Testis (tissue), 3 donors: ENCODE results near the gene ZNF224. TPM values are rescaled to one million over a fixed set of nuclear protein-coding genes. Genes with fewer than 3 reads are reported as not detected.
A peak's percentile ranks its signal among the peaks of the same experiment; 100 is the strongest.

Experiments
- DNase-seq: peaks from one replicate; pipeline ENCODE4 v3.0.0-alpha.2; 2019
- H3K27ac ChIP-seq, 2 donors: fragments of 200-600 bp; sonication (generic); one replicate each; pipeline ENCODE4 v1.5.1; 2019
- H3K27me3 ChIP-seq: fragments of 200-600 bp; sonication (generic); one replicate; pipeline ENCODE4 v1.5.1; 2019
- H3K36me3 ChIP-seq: fragments of 200-600 bp; sonication (generic); one replicate; pipeline ENCODE4 v1.5.1; 2017; ENCODE audit warnings: low read depth; ENCODE audit errors: missing control alignments
- H3K4me1 ChIP-seq: fragments of 200-600 bp; sonication (generic); one replicate; pipeline ENCODE4 v1.5.1; 2019
- H3K4me3 ChIP-seq, 2 donors: fragments of 200-600 bp; sonication (generic); one replicate each; pipeline ENCODE4 v1.5.1; 2017 to 2019
- H3K9me3 ChIP-seq: fragments of 200-600 bp; sonication (generic); one replicate; pipeline ENCODE4 v1.5.1; 2017
- CTCF ChIP-seq, 3 experiments: fragments of 450-650 bp in 2 of 3; fragments of 200-600 bp in 1 of 3; sonication (generic) in 1 of 3; IDR thresholded peaks; one replicate each; pipeline ENCODE4 v1.5.1; 2016 to 2019; ENCODE audit warnings: antibody characterized with exemption in 3 of 3, mild to moderate bottlenecking in 2 of 3, moderate library complexity in 1 of 3
- POLR2A ChIP-seq: fragments of 450-650 bp; IDR thresholded peaks from one replicate; pipeline ENCODE4 v1.6.1; 2017; ENCODE audit warnings: antibody characterized with exemption, mild to moderate bottlenecking, moderate library complexity
- WGBS, 2 donors: methylation state at CpG; one replicate each; pipeline ENCODE4 v1.1.5; 2018; 5-methylcytosine and 5-hydroxymethylcytosine counted together
- intact Hi-C: fragments of 100-400 bp; cut with DNase I; formaldehyde crosslinking; loops from one replicate; pipeline ENCODE4 v1.15.1; 2023; ENCODE audit warnings: low total_unique reads
- polyA plus RNA-seq: library from polyadenylated mRNA; stranded (reverse); fragments of 350-450 nt; fragmentation: Illumina TruSeq; extraction: RNeasy Lipid Tissue Mini Kit (QIAGEN cat#74804); gene quantifications from one replicate; pipeline ENCODE4 v1.2.3, GENCODE V29; 2014; ENCODE audit warnings: low read depth, low replicate concordance; ENCODE audit not compliant: insufficient read depth
- total RNA-seq, 2 donors: library from RNA; depleted of rRNA; stranded (reverse); fragments of >200 nt; gene quantifications; one replicate each; pipeline ENCODE4 v1.2.3, GENCODE V29; 2016

The ZNF224 gene
- total and polyA plus RNA-seq, 3 donors from 2014 or later: 11.3 to 22.7 (median 21.8) TPM

- peak; percentile 95 for DNase-seq
- no peaks in the 10 kb centered on the region for H3K9me3 ChIP-seq
- H3K4me1 ChIP-seq: no peaks in the 10 kb centered on the region
- H3K27me3 ChIP-seq: no peaks in the 10 kb centered on the region
- WGBS, 2 donors: 0% methylated on average over 27 to 40 of the region's 40 CpGs
- intact Hi-C loops: no loop called here
- peak within 1 kb of the TSS; percentile 59 to 71 for H3K4me3 ChIP-seq
- H3K27ac ChIP-seq: peak within 1 kb of the TSS in 1 of 2 donors; percentile 23
- H3K36me3 ChIP-seq: no peaks in the 10 kb centered on the region
- TF ChIP-seq CTCF (IDR thresholded peaks at IDR 0.05): no peak
- TF ChIP-seq POLR2A: no peak
These were observed 22.2 kb upstream of the ZNF224 start, which contains the start of gene ZNF284 for GRCh38 chr19:44071824-44072542. TSS of gene ZNF284 (plus strand) at chr19:44072159. CDS start at chr19:44076390, 4,231 bp downstream.

- Histone ChIP-seq H3K36me3 (no peaks in the 10 kb centered on the region), H3K9me3 (no peaks in the 10 kb centered on the region), H3K4me3 (peak overlapping the region; percentile 59 to 71), H3K4me1 (no peaks in the 10 kb centered on the region), H3K27me3 (no peaks in the 10 kb centered on the region), H3K27ac (no peak overlapping the region)
- TF ChIP-seq POLR2A (no peak), CTCF (IDR thresholded peaks at IDR 0.05) (no peak)
- 14% methylated on average over 18 of the region's 18 CpGs for WGBS, 2 donors
- intact Hi-C loops: no loop called here
- DNase-seq: no peak
These were observed 21.4 kb upstream of the ZNF224 start for GRCh38 chr19:44072543-44073401.

- DNase-seq: no peak
- Histone ChIP-seq H3K4me1 (no peaks in the 10 kb centered on the region), H3K36me3 (no peaks in the 10 kb centered on the region), H3K27me3 (no peaks in the 10 kb centered on the region), H3K9me3 (no peaks in the 10 kb centered on the region), H3K27ac (no peak overlapping the region), H3K4me3 (no peak overlapping the region)
- TF ChIP-seq POLR2A (no peak), CTCF (IDR thresholded peaks at IDR 0.05) (no peak)
- 91 to 94% methylated on average over 2 of the region's 2 CpGs for WGBS, 2 donors
- intact Hi-C loops: no loop called here
These were observed 17.8 kb upstream of the ZNF224 start for GRCh38 chr19:44076325-44076724.

GRCh38 chr19:44092108-44092507 lies 2.1 kb upstream of the ZNF224 start:
- intact Hi-C loops: no loop called here

More at GRCh38 chr19:44092108-44092507, 2.1 kb upstream of the ZNF224 start:
- DNase-seq: no peak
- 59 to 61% methylated on average over 4 of the region's 4 CpGs for WGBS, 2 donors
- no peaks in the 10 kb centered on the region for H3K36me3 ChIP-seq
- H3K4me3 ChIP-seq: no peak overlapping the region
- H3K9me3 ChIP-seq: no peaks in the 10 kb centered on the region
- no peaks in the 10 kb centered on the region for H3K27me3 ChIP-seq
- TF ChIP-seq CTCF (IDR thresholded peaks at IDR 0.05): no peak
- no peak for TF ChIP-seq POLR2A
- peaks cover 5% of the 10 kb centered on the region for H3K4me1 ChIP-seq
- H3K27ac ChIP-seq: no peak overlapping the region
